KMS-11 (cell line): ENCODE measurements around the gene FBXO21.
A peak's percentile ranks its signal among the peaks of the same experiment; 100 is the strongest.

Source experiments
- H2AFZ ChIP-seq: fragments of 200-600 bp; sonication (generic); 2 replicates; pipeline ENCODE4 v1.6.1; 2016; ENCODE audit warnings: antibody characterized with exemption, mixed run types, low read depth
- H3K27ac ChIP-seq: fragments of 200-600 bp; sonication (generic); 2 replicates; pipeline ENCODE4 v1.6.1; 2016; ENCODE audit warnings: mild to moderate bottlenecking, mixed run types
- H3K27me3 ChIP-seq: fragments of 200-600 bp; sonication (generic); 2 replicates; pipeline ENCODE4 v1.6.1; 2017; ENCODE audit warnings: mild to moderate bottlenecking, low read depth, mixed run types, moderate library complexity; ENCODE audit not compliant: insufficient read depth
- H3K36me3 ChIP-seq: fragments of 200-600 bp; sonication (generic); 2 replicates; pipeline ENCODE4 v1.6.1; 2017; ENCODE audit warnings: mild to moderate bottlenecking, mixed run types; ENCODE audit not compliant: insufficient read depth
- H3K4me1 ChIP-seq: fragments of 200-600 bp; sonication (generic); 2 replicates; pipeline ENCODE4 v1.6.1; 2016; ENCODE audit warnings: mild to moderate bottlenecking, low read depth, mixed run types; ENCODE audit not compliant: poor library complexity, severe bottlenecking
- H3K4me2 ChIP-seq: fragments of 200-600 bp; sonication (generic); 2 replicates; pipeline ENCODE4 v1.7.0; 2016; ENCODE audit warnings: mild to moderate bottlenecking, mixed run types
- H3K4me3 ChIP-seq: fragments of 200-600 bp; sonication (generic); IDR thresholded peaks from 2 replicates; pipeline ENCODE4 v1.6.1; 2017; ENCODE audit warnings: low read depth, low read length, mixed read lengths; ENCODE audit not compliant: insufficient read depth
- H3K79me2 ChIP-seq: fragments of 200-600 bp; sonication (generic); 2 replicates; pipeline ENCODE4 v1.6.1; 2016; ENCODE audit warnings: low read depth, mixed run types; ENCODE audit not compliant: insufficient read depth
- H3K9ac ChIP-seq: fragments of 200-600 bp; sonication (generic); 2 replicates; pipeline ENCODE4 v1.6.1; 2016; ENCODE audit warnings: mild to moderate bottlenecking, mixed run types
- H4K20me1 ChIP-seq: fragments of 200-600 bp; sonication (generic); 2 replicates; pipeline ENCODE4 v1.6.1; 2016; ENCODE audit warnings: mild to moderate bottlenecking, mixed run types; ENCODE audit not compliant: insufficient read depth
- TF ChIP-seq, protein P1 (sequence below): fragments of 200-600 bp; sonication (generic); conservative IDR thresholded peaks from 2 replicates; pipeline ENCODE4 v1.6.1; 2017; ENCODE audit warnings: low read depth, mild to moderate bottlenecking, antibody characterized with exemption, low read length, moderate library complexity, mixed read lengths

The FBXO21 gene

GRCh38 chr12:117120787-117121186, 69.5 kb downstream of the FBXO21 start:
- H2AFZ ChIP-seq: no peak overlapping the region
- TF ChIP-seq, protein P1, sequence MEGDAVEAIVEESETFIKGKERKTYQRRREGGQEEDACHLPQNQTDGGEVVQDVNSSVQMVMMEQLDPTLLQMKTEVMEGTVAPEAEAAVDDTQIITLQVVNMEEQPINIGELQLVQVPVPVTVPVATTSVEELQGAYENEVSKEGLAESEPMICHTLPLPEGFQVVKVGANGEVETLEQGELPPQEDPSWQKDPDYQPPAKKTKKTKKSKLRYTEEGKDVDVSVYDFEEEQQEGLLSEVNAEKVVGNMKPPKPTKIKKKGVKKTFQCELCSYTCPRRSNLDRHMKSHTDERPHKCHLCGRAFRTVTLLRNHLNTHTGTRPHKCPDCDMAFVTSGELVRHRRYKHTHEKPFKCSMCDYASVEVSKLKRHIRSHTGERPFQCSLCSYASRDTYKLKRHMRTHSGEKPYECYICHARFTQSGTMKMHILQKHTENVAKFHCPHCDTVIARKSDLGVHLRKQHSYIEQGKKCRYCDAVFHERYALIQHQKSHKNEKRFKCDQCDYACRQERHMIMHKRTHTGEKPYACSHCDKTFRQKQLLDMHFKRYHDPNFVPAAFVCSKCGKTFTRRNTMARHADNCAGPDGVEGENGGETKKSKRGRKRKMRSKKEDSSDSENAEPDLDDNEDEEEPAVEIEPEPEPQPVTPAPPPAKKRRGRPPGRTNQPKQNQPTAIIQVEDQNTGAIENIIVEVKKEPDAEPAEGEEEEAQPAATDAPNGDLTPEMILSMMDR: no peak

DNA sequence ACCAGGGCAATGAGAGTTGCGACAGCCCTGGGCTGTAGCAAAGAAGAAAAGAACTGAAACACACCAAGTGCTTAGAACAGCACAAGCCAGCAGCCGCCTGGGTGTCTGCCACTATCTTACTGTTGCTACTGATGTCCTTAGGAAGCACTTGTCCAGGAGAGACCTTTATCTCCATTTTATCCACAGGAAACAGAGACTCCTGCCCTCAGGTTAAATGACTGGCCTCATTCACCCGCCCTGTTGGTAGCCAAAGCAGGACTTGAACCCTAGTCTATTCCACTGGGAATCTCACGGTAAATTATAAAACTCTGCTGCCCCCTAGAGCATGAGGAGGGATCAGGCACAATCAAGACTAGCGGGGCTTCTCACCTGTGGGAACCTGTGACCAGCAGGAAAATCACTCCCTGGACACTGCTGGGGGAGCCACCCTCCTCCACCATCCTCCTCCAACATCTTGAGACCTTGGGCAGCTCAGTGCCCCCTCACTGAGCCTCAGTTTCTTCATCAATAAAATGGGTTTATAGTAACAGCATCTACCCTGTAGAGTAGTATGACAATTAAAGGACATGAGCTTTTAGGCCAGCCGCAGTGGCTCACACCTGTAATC, 70.6 kb downstream of the FBXO21 start:
- Histone ChIP-seq H3K27ac (peak overlapping the region; percentile 30; the same call in 1 of the 2 replicates), H2AFZ (peak overlapping the region; percentile 62; the same call in 1 of the 2 replicates), H3K27me3 (no peaks in the 10 kb centered on the region)

More at GRCh38 chr12:117120787-117121186, 69.5 kb downstream of the FBXO21 start:
- no peaks in the 10 kb centered on the region for H3K79me2 ChIP-seq
- H3K36me3 ChIP-seq: no peaks in the 10 kb centered on the region
- no peak overlapping the region for H3K4me2 ChIP-seq
- H3K4me1 ChIP-seq: peaks cover 10% of the 10 kb centered on the region
- H3K9ac ChIP-seq: no peak overlapping the region
- H3K27me3 ChIP-seq: no peaks in the 10 kb centered on the region
- H4K20me1 ChIP-seq: no peaks in the 10 kb centered on the region
- no peak overlapping the region for H3K4me3 ChIP-seq
- H3K27ac ChIP-seq: no peak overlapping the region

GRCh38 chr12:117118838-117119591, 71.3 kb downstream of the FBXO21 start:
- Histone ChIP-seq H3K36me3 (no peaks in the 10 kb centered on the region), H3K9ac (no peak overlapping the region), H4K20me1 (no peaks in the 10 kb centered on the region), H3K4me1 (peaks cover 10% of the 10 kb centered on the region), H3K27ac (peak overlapping the region; percentile 30; the same call in 1 of the 2 replicates), H3K79me2 (no peaks in the 10 kb centered on the region), H2AFZ (peak overlapping the region; percentile 62; the same call in 1 of the 2 replicates), H3K27me3 (no peaks in the 10 kb centered on the region), H3K4me3 (no peak overlapping the region), H3K4me2 (peak overlapping the region; percentile 39)
- TF ChIP-seq, protein P1: no peak

More for the DNA sequence above, 70.6 kb downstream of the FBXO21 start:
- Histone ChIP-seq H3K9ac (no peak overlapping the region), H4K20me1 (no peaks in the 10 kb centered on the region), H3K36me3 (no peaks in the 10 kb centered on the region), H3K4me1 (peaks cover 10% of the 10 kb centered on the region), H3K4me3 (no peak overlapping the region), H3K79me2 (no peaks in the 10 kb centered on the region), H3K4me2 (peak overlapping the region; percentile 39)
- TF ChIP-seq, protein P1: peak; percentile 82

DNA sequence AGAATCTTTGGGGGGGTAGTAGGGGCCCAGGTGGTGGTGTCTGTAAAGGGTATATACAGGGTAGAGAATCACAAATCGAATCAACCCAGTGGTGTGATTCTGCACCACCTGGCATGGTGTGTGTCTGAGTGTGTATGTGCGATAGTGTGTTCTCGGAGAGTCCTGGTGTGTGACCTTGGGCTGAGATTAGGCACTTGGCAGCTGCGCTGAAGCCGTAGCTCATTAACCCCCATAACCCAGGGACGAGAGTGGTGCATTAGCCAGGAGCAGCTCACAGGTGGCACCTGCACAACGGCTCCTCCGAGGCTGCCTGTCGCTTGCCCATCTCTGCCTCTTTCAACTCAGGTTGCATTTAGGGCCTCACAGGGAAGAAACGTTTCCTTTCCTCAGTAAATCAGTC, 75.5 kb downstream of the FBXO21 start:
- no peaks in the 10 kb centered on the region for H4K20me1 ChIP-seq
- H3K36me3 ChIP-seq: no peaks in the 10 kb centered on the region
- H3K9ac ChIP-seq: no peak overlapping the region
- no peak overlapping the region for H3K4me2 ChIP-seq
- peaks cover 41% of the 10 kb centered on the region for H3K4me1 ChIP-seq
- no peak overlapping the region for H2AFZ ChIP-seq
- TF ChIP-seq, protein P1: no peak
- no peak overlapping the region for H3K27ac ChIP-seq
- no peak overlapping the region for H3K4me3 ChIP-seq
- H3K27me3 ChIP-seq: no peaks in the 10 kb centered on the region
- H3K79me2 ChIP-seq: no peaks in the 10 kb centered on the region
